ENCODE results near the gene DHODH.
"Not testable (repeated sequence)": the region's sequence is repeated elsewhere in the genome, so short reads cannot be mapped to it uniquely, and the experiment has no call there.

The DHODH gene

DNA sequence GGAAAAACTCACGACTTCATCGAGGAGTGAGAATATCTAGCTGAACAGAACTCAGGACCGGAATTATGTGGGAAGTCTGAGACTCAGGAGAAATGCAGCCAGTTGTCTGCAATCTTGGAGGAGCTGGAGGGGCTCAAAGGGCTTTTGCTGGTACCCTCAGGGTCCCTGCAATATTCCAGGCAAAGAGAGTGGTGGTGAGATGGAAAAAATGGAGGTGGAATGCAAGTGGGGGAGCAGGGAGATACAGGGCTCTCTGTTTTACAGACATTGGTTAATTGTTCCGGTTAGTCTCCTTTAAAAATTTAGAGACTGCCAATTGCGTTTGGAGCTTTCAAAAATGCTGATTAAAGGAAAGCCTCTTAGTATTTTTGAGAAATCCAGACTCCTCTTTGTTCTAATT lies 27.6 kb downstream of the DHODH start:
- Histone ChIP-seq H3K36me3 (ENCODE audit: insufficient read depth, low read length) (no peaks in the 10 kb centered on the region), H3K4me3 (ENCODE audit: low read depth in 1 of 2, low read length in 2 of 2) (no peak overlapping the region), H3K9ac (ENCODE audit: low read length) (no peak overlapping the region), H3K9me3 (ENCODE audit: low read length) (no peaks in the 10 kb centered on the region), H3K4me1 (ENCODE audit: insufficient read depth, low read length) (no peaks in the 10 kb centered on the region), H3K27ac (ENCODE audit: low read depth, low read length) (no peak overlapping the region), H3K27me3 (ENCODE audit: control insufficient read depth in 1 of 2, insufficient read depth in 2 of 2, low read length in 2 of 2) (no peaks in the 10 kb centered on the region)

GRCh38 chr16:72042157-72042660 lies 33.7 kb downstream of the DHODH start:
- H3K4me3 ChIP-seq (ENCODE audit: low read depth in 1 of 2, low read length in 2 of 2) = no peak overlapping the region
- H3K9ac ChIP-seq (ENCODE audit: low read length) = no peak overlapping the region
- H3K27ac ChIP-seq (ENCODE audit: low read depth, low read length) = no peak overlapping the region
- no peaks in the 10 kb centered on the region for H3K27me3 ChIP-seq (ENCODE audit: control insufficient read depth in 1 of 2, insufficient read depth in 2 of 2, low read length in 2 of 2)
- peaks cover 12% of the 10 kb centered on the region for H3K36me3 ChIP-seq (ENCODE audit: insufficient read depth, low read length)
- no peaks in the 10 kb centered on the region for H3K9me3 ChIP-seq (ENCODE audit: low read length)
- H3K4me1 ChIP-seq (ENCODE audit: insufficient read depth, low read length) = no peaks in the 10 kb centered on the region

GRCh38 chr16:72043058-72043457 lies 34.5 kb downstream of the DHODH start:
- Histone ChIP-seq H3K9me3 (ENCODE audit: low read length) (no peaks in the 10 kb centered on the region), H3K27ac (ENCODE audit: low read depth, low read length) (no peak overlapping the region), H3K9ac (ENCODE audit: low read length) (no peak overlapping the region), H3K27me3 (ENCODE audit: control insufficient read depth in 1 of 2, insufficient read depth in 2 of 2, low read length in 2 of 2) (no peaks in the 10 kb centered on the region), H3K4me3 (ENCODE audit: low read depth in 1 of 2, low read length in 2 of 2) (no peak overlapping the region), H3K4me1 (ENCODE audit: insufficient read depth, low read length) (no peaks in the 10 kb centered on the region), H3K36me3 (ENCODE audit: insufficient read depth, low read length) (peaks cover 12% of the 10 kb centered on the region)

GRCh38 chr16:72043539-72043938 lies 35.0 kb downstream of the DHODH start:
- no peak overlapping the region for H3K9ac ChIP-seq (ENCODE audit: low read length)
- H3K4me1 ChIP-seq (ENCODE audit: insufficient read depth, low read length) = no peaks in the 10 kb centered on the region
- peaks cover 12% of the 10 kb centered on the region for H3K36me3 ChIP-seq (ENCODE audit: insufficient read depth, low read length)
- H3K4me3 ChIP-seq (ENCODE audit: low read depth in 1 of 2, low read length in 2 of 2) = no peak overlapping the region
- H3K27me3 ChIP-seq (ENCODE audit: control insufficient read depth in 1 of 2, insufficient read depth in 2 of 2, low read length in 2 of 2) = no peaks in the 10 kb centered on the region
- H3K9me3 ChIP-seq (ENCODE audit: low read length) = no peaks in the 10 kb centered on the region
- H3K27ac ChIP-seq (ENCODE audit: low read depth, low read length) = no peak overlapping the region

GRCh38 chr16:72044296-72044695 lies 35.8 kb downstream of the DHODH start:
- Histone ChIP-seq H3K27ac (ENCODE audit: low read depth, low read length) (no peak overlapping the region), H3K27me3 (ENCODE audit: control insufficient read depth in 1 of 2, insufficient read depth in 2 of 2, low read length in 2 of 2) (no peaks in the 10 kb centered on the region), H3K9ac (ENCODE audit: low read length) (no peak overlapping the region), H3K36me3 (ENCODE audit: insufficient read depth, low read length) (peaks cover 12% of the 10 kb centered on the region), H3K4me1 (ENCODE audit: insufficient read depth, low read length) (no peaks in the 10 kb centered on the region), H3K9me3 (ENCODE audit: low read length) (no peaks in the 10 kb centered on the region), H3K4me3 (ENCODE audit: low read depth in 1 of 2, low read length in 2 of 2) (no peak overlapping the region)

DNA sequence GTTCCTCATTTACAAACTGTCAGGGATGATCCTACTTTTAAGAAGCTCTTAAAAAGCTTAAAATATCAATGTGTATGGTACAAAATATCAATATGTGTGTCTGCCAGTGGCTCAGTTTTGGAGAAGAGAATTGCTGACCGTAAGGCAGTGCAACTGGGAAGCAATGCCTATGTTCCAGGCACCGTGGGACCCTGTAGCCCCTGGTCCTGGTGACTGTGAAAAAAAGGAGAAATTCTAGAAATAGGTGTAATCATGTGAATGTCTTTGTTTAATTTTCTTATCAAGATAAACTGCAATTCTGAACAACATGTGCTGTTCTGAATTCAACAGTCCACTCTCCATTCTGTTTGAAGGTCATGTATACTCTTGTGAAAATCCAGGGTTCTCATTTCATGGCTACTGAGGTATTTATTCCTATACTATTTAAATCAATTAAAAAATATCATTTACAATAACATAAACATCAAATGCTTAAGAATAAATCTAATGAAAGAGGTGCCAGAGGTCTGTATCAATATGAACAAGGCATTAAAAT lies 36.3 kb downstream of the DHODH start:
- H3K4me1 ChIP-seq (ENCODE audit: insufficient read depth, low read length) = no peaks in the 10 kb centered on the region
- H3K27me3 ChIP-seq (ENCODE audit: control insufficient read depth in 1 of 2, insufficient read depth in 2 of 2, low read length in 2 of 2) = no peaks in the 10 kb centered on the region
- no peak overlapping the region for H3K4me3 ChIP-seq (ENCODE audit: low read depth in 1 of 2, low read length in 2 of 2)
- H3K36me3 ChIP-seq (ENCODE audit: insufficient read depth, low read length) = peaks cover 12% of the 10 kb centered on the region
- no peak overlapping the region for H3K27ac ChIP-seq (ENCODE audit: low read depth, low read length)
- H3K9me3 ChIP-seq (ENCODE audit: low read length) = no peaks in the 10 kb centered on the region
- no peak overlapping the region for H3K9ac ChIP-seq (ENCODE audit: low read length)

DNA sequence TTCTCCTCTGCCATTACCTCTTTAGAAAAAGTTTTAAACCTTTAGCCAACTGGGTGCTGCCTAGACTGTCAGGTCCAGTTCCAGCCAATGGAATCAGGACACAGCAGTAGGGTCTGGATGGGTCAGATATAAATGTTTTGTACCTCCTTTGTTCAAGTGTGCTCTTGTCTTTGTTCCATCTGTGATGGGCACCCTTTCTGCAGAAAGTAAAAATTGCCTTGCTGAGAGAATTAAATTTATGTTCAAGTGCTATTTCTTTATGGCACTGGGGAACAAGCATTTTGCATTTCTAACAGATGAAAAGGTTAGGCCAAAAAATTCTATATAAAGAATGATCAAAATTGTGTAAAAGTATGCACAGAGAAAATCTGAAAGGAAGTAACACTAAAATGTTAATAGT lies 40.6 kb downstream of the DHODH start:
- Histone ChIP-seq H3K27me3 (ENCODE audit: control insufficient read depth in 1 of 2, insufficient read depth in 2 of 2, low read length in 2 of 2) (no peaks in the 10 kb centered on the region), H3K4me1 (ENCODE audit: insufficient read depth, low read length) (no peaks in the 10 kb centered on the region), H3K36me3 (ENCODE audit: insufficient read depth, low read length) (peaks cover 1% of the 10 kb centered on the region), H3K9ac (ENCODE audit: low read length) (no peak overlapping the region), H3K27ac (ENCODE audit: low read depth, low read length) (no peak overlapping the region), H3K9me3 (ENCODE audit: low read length) (no peaks in the 10 kb centered on the region), H3K4me3 (ENCODE audit: low read depth in 1 of 2, low read length in 2 of 2) (no peak overlapping the region)

- H3K36me3 ChIP-seq (ENCODE audit: insufficient read depth, low read length) = no peaks in the 10 kb centered on the region
- no peaks in the 10 kb centered on the region for H3K4me1 ChIP-seq (ENCODE audit: insufficient read depth, low read length)
- no peak overlapping the region for H3K27ac ChIP-seq (ENCODE audit: low read depth, low read length)
- H3K9me3 ChIP-seq (ENCODE audit: low read length) = no peaks in the 10 kb centered on the region
- no peaks in the 10 kb centered on the region for H3K27me3 ChIP-seq (ENCODE audit: control insufficient read depth in 1 of 2, insufficient read depth in 2 of 2, low read length in 2 of 2)
- no peak overlapping the region for H3K9ac ChIP-seq (ENCODE audit: low read length)
- H3K4me3 ChIP-seq (ENCODE audit: low read depth in 1 of 2, low read length in 2 of 2) = no peak overlapping the region
These were observed 42.4 kb downstream of the DHODH start for GRCh38 chr16:72050769-72051464.

DNA sequence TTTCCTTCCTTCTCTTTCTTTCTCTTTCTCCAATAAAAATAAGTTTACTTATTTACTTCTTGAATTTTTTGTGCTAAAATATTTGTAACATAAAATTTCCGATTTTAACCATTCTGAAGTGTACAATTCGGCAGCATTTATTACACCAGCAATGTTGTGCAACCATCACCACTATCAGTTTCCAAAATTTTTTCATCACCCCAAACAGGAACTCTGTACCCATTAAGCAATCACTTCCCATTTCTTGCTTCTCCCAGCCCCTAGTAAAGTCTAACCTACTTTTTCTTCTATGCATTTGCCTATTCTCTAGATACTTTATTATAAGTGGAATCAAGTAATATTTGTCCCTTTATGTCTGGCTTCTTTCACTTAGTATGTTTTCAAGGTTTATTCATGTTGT lies 43.3 kb downstream of the DHODH start:
- no peak overlapping the region for H3K4me3 ChIP-seq (ENCODE audit: low read depth in 1 of 2, low read length in 2 of 2)
- H3K27ac ChIP-seq (ENCODE audit: low read depth, low read length) = no peak overlapping the region
- no peaks in the 10 kb centered on the region for H3K27me3 ChIP-seq (ENCODE audit: control insufficient read depth in 1 of 2, insufficient read depth in 2 of 2, low read length in 2 of 2)
- no peaks in the 10 kb centered on the region for H3K9me3 ChIP-seq (ENCODE audit: low read length)
- H3K9ac ChIP-seq (ENCODE audit: low read length) = no peak overlapping the region
- H3K36me3 ChIP-seq (ENCODE audit: insufficient read depth, low read length) = no peaks in the 10 kb centered on the region
- no peaks in the 10 kb centered on the region for H3K4me1 ChIP-seq (ENCODE audit: insufficient read depth, low read length)

GRCh38 chr16:72054254-72054847 lies 45.8 kb downstream of the DHODH start, which contains the start of gene HP:
TSS of gene HP (plus strand) at chr16:72054505. CDS start at chr16:72054653, 148 bp downstream.
- H3K27me3 ChIP-seq (ENCODE audit: control insufficient read depth in 1 of 2, insufficient read depth in 2 of 2, low read length in 2 of 2); H3K36me3 ChIP-seq (ENCODE audit: insufficient read depth, low read length); H3K4me1 ChIP-seq (ENCODE audit: insufficient read depth, low read length); H3K4me3 ChIP-seq (ENCODE audit: low read depth in 1 of 2, low read length in 2 of 2); H3K27ac ChIP-seq (ENCODE audit: low read depth, low read length); H3K9me3 ChIP-seq (ENCODE audit: low read length); H3K9ac ChIP-seq (ENCODE audit: low read length): not testable (repeated sequence)

GRCh38 chr16:72055911-72056310 lies 47.4 kb downstream of the DHODH start:
- Histone ChIP-seq H3K4me1 (ENCODE audit: insufficient read depth, low read length) (no peaks in the 10 kb centered on the region), H3K36me3 (ENCODE audit: insufficient read depth, low read length) (no peaks in the 10 kb centered on the region), H3K9me3 (ENCODE audit: low read length) (no peaks in the 10 kb centered on the region), H3K9ac (ENCODE audit: low read length) (no peak overlapping the region), H3K27me3 (ENCODE audit: control insufficient read depth in 1 of 2, insufficient read depth in 2 of 2, low read length in 2 of 2) (no peaks in the 10 kb centered on the region), H3K4me3 (ENCODE audit: low read depth in 1 of 2, low read length in 2 of 2) (no peak overlapping the region), H3K27ac (ENCODE audit: low read depth, low read length) (no peak overlapping the region)

- not testable (repeated sequence) for H3K27ac ChIP-seq (ENCODE audit: low read depth, low read length); H3K4me1 ChIP-seq (ENCODE audit: insufficient read depth, low read length); H3K27me3 ChIP-seq (ENCODE audit: control insufficient read depth in 1 of 2, insufficient read depth in 2 of 2, low read length in 2 of 2); H3K9me3 ChIP-seq (ENCODE audit: low read length); H3K9ac ChIP-seq (ENCODE audit: low read length); H3K4me3 ChIP-seq (ENCODE audit: low read depth in 1 of 2, low read length in 2 of 2); H3K36me3 ChIP-seq (ENCODE audit: insufficient read depth, low read length)
These were observed 48.8 kb downstream of the DHODH start for GRCh38 chr16:72057313-72057712.
